Upper lobe of left lung (tissue), 4 donors: ENCODE measurements around the gene DDR2.

Source experiments
- CTCF ChIP-seq, 6 experiments: fragments of 450-650 bp in 4 of 6; fragments of 200-600 bp in 2 of 6; sonication (generic) in 2 of 6; IDR thresholded peaks; one replicate each; pipeline ENCODE4 v1.5.1; 2016 to 2019; ENCODE audit warnings: antibody characterized with exemption in 6 of 6
- EP300 ChIP-seq, 4 donors: sonication (generic); formaldehyde crosslinking; IDR thresholded peaks; one replicate each; pipeline ENCODE4 v1.5.1; 2017; ENCODE audit warnings: antibody characterized with exemption in 4 of 4, control low read depth in 2 of 4

DNA sequence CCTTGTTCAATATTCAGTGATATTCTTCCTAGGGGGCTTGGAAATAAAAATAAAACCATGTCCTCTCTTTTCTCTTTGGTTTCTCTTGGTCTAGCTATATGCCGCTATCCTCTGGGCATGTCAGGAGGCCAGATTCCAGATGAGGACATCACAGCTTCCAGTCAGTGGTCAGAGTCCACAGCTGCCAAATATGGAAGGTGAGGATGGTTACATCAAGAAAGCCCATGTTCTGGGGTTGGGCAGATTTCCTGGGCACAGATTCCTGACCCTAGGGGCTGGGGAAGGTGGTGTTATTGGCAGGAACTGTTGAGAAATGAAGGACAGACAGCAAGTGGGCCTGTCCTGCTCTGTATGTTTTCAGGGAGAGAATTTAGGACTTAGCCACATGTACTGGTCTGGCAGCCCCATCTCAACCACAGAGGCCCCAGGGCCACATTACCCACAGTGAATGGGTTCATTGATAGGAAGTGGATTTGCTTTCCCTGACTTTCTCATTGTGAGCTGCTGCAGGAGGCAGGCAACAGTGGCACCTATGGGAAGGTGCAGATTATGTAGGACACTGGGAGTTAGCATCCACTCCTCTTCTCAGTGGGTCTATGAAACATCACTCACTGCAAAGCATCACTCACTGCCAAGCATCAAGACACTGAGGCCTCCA lies 120.9 kb downstream of the DDR2 start:
- no peak for TF ChIP-seq CTCF (IDR thresholded peaks at IDR 0.05)
- no peak for TF ChIP-seq EP300 (IDR thresholded peaks at IDR 0.05)
